ENCODE measurements around the gene NAT14. TPM values are rescaled to one million over a fixed set of nuclear protein-coding genes. Genes with fewer than 3 reads are reported as not detected.

The NAT14 gene
- total RNA-seq, 1 donor from 2014 or later: 6.0 TPM

DNA sequence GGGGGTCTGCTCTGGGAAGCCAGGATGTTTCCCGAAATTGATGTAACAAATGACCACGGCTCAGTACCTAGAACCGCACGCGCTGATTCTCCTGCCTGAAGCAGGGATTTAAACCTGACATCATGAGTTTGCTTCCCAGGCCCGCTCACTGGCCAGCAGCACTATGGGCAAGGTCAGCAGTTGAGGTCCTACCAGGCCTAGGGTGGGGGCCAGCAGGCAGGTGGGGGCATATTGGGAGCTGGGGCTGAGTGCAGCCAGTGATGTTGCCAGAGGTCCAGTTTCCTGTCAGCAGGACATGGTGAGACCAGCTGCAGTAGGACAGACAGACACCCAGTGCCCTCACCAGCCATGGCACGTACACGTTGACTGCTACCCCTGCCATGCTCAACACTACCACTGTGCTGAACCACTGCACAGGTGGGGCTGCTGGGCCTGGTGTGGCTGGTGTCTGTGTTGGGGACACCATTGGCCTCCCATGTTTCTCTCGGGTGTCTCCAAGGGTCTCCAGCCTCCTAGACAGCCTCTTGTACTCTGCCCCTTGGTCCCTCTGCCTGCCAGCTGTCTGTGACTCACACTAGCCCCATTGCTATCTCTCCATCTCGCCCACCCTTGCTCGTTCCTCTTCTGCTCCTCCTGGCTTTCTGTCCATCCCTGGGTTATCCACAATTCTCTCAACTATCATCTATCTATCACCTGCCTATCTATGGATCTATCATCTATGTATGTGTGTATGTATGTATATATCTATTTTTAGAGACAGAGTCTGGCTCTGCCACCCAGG lies 19.3 kb upstream of the NAT14 start:
- intact Hi-C loops (cut with micrococcal nuclease): loop anchor here (2.0 kb wide), 1 partner anchor 37 kb away; no protein-coding TSS in a partner anchor
- DNase-seq (no peak), ATAC-seq (no peak)

DNA sequence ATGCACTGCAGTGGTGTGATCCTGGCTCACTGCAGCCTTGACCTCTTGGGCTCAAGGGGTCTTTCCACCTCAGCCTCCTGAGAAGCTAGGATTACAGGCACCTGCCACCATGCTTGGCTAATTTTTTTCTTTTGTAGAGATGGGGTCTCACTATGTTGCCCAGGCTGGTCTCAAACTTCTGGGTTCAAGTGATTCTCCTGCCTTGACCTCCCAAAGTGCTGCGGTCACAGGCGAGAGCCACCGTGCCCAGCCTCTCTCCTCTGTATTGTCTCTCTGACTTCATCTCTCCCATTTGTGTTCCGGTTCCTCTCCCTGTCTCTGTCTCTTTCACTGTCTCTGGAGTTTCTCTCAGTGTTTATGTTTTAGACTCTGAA lies 18.8 kb upstream of the NAT14 start:
- intact Hi-C loops (cut with micrococcal nuclease): loop anchor here (2.0 kb wide), 1 partner anchor 37 kb away; no protein-coding TSS in a partner anchor
- no peak for ATAC-seq
- no peak for DNase-seq

DNA sequence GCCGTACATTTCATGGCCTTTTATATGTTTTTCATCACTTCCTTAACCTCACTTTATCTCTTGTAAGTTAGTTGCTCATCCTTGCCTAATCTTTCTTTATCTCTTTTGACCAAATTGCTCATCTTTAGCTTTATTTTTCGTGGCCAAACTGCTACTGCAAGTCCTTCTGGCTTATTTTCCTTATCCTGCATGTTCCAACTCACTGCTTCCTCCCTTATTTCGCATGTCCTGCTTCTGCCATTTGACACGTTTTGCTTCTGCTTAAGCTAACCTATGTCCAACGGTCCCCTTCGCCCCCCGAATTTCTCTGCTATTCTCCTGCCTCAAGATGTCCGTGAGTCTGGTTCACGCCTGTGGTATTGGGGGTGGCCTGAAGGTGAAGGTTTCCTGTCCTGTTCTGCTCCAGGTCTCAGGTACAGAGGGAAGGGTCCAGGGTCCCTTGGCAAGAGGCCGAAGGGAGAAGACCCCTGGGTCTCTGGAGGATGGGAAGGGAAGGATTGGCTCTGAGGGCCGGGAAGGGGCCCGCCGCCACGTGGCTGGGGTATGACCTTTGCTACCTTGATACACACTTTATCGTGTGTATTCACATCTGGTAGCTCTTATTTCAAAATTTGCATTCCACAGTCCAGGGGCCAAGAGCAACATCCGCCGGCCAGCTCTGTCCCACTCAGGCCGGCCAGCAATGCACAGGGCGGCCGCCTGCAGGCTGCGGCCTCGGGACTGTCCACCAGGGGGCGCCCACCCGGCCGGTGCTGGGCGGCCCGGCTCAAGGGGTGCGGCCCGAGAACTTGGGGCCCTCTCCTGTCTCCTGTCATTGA lies 17.5 kb upstream of the NAT14 start:
- peak; percentile 86 for DNase-seq
- ATAC-seq: peak; percentile 87
- intact Hi-C loops (cut with micrococcal nuclease): loop anchor here (2.0 kb wide), 1 partner anchor 35 kb away; no protein-coding TSS in a partner anchor

DNA sequence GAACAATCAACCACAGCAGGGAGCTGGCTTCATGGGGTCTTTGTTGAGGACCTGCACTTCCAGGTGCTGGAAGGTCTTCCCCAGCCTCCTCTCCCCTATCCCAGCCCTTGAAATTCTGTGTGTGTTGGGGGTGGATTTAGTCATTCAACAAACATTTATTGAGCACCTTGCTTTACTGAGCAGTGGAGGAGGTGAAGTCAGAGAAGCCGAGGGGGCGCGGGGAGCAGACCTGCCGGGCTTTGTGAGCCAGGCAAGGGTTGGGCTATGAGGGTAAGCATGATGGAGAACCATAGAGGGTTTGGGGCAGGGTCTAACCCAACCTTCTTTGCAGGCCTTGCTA lies 17.0 kb upstream of the NAT14 start:
- no peak for DNase-seq
- no peak for ATAC-seq
- intact Hi-C loops (cut with micrococcal nuclease): no loop called here

DNA sequence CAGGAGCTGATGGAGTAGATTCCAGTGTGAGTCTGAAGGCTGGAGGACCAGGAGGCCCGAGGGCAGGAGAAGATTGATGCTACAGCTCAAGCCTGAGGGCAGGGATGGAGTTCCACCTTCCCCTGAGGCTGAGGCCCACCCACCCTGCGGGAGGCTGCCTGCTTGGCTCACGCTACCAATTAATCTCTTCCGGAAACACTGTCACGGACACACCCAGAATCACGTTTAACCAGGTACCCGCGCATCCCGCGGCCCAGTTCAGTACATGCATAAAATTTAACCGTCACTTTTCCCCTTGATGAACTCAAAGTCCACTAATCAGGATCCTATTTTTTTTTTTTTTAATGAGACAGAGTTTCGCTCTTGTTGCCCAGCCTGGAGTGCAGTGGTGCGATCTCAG lies 13.7 kb upstream of the NAT14 start:
- intact Hi-C loops (cut with micrococcal nuclease): no loop called here
- DNase-seq (no peak), ATAC-seq (no peak)

DNA sequence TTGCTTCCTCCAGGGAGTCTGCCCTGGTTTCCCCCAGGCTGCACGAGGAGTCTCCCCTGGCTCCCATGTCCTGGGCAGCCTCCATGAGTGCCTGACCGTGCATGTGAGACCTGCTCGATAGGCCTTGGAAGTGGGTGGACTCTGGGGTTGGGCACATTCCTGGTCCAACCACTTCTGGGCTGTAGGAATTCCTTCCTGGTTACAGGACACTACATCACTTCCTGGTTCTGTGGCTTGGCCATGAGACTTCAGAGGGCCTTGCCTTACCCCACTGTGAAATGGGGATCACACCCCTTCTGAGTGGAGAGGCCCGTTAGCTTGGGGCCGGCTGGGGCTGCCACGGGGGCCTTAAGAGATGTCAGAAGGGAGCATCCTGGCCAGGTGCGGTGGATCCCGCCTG lies 12.5 kb upstream of the NAT14 start:
- intact Hi-C loops (cut with micrococcal nuclease): no loop called here
- no peak for DNase-seq
- ATAC-seq: no peak

DNA sequence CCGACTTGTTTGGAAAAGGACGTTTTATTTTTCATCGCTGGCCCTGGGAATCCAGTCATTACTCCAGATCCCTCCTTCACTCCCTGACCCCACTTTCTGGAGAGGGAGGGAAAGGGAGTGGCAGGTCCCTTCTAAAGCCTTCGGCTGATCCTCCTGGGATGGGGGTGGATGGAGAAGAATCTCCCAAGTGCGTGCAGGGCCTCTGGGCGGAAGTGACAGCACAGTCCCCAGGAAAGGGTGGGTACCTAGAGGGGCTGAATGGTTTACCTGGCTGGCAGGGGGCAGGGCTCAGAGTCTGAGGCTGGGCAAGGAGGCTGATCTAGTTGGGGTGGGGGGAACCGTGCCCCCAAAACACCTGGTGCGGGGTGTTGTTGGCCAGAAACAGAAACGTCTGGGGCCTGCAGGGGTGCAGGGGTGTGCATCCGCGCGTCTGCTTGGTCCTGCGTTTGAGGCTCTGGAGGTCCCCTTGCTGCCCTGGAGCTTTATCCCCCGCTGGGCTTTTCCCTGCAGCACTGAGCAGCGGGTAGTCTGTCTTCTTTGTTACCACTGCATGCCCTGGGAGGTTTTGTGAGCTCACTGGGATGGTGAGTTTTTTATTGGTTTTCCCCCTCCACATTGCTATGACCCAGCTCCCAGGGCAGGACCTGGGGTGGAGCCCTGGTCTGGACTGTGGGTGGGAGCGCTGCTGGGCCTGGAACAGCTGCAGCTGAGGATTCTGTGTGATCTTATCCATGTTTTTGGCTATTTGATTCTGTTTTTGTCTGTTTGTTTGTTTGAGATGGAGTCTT lies 11.6 kb upstream of the NAT14 start:
- peak; percentile 20 for DNase-seq
- ATAC-seq: no peak
- intact Hi-C loops (cut with micrococcal nuclease): no loop called here

DNA sequence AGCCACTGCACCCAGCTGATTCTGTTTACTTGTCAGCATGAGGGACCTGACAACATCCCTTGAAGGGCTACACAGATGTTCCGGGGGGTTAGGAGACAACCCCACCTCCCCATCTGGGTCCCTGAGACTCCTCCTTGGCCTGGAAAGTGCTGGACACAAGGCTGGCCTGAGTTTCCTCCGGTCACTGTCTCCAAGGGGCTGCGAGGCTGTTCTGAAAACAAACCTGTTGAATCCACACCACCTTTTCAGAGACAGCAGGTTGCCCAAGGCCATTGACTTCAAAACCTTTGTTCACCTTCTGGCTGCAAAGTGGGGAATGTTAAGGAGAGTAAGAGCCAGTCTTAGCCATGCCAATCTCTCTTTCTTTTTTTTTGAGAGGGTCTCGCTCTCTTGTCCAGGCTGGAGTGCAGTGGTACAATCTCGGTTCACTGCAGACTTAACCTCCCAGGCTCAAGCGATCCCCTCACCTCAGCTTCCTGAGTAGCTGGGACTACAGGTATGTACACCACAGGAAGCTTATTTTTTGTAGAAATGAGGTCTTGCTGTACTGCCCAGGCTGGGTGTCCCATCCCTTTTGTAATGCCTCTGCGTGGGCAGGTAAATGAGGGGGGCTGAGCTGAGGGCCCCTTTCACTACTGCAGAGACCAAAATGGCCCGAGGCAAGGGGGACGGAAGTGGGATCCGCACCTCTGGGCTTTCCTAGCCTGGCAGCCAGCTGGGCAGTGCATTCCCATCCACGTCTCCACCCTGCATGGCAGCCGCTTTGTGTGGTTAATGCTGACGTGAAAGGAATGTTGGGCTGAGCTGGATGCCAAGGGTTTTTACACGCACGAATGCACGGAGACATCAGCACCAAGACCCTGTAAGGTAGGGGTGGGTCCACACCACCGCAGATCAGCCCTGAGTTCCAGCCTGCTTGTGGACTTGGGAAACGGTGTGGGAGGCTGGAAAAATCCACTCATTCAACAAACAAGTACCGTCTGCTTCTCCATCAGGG lies 10.4 kb upstream of the NAT14 start:
- intact Hi-C loops (cut with micrococcal nuclease): no loop called here
- ATAC-seq: no peak
- DNase-seq: no peak

DNA sequence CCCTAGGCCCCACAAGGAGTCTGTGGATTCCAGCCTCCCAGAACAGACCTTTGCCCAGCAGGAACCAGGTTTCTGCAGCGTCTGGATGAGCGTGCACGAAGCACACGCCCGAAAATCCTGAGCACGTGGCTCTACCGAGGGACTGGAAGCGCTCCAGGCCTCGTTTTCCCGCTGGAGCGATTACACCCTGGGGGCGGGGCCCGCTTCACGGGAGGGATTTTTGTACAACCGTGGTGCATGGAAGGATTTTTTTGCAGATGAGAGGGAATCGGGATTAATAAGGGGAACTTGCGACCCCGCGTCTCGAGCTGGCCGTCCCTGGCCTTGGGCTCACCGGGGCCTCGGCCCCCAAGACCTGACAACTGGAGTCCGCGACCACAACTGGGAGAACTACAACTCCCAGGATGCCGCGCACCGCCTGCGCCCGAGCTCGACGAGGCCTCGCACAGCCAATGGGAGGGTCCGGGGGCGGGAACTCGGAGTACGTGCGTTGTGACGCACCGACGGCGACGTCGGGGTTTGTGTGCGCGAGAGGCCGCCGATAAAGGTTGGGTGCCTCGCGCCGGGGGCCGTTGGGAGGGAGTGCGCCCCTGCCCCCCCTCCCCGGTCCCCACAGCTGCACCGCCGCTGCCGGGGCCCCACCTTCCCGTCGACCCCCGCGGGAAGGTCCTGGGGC lies 8.8 kb upstream of the NAT14 start, which contains the start of gene ZNF628:
Gene ZNF628, plus strand, starts transcription at position 518 of the 676 bp plus-strand sequence. CDS start 3,294 bp downstream, outside the sequence.
- intact Hi-C loops (cut with micrococcal nuclease): no loop called here
- DNase-seq (peak; percentile 99), ATAC-seq (peak; percentile 97)

DNA sequence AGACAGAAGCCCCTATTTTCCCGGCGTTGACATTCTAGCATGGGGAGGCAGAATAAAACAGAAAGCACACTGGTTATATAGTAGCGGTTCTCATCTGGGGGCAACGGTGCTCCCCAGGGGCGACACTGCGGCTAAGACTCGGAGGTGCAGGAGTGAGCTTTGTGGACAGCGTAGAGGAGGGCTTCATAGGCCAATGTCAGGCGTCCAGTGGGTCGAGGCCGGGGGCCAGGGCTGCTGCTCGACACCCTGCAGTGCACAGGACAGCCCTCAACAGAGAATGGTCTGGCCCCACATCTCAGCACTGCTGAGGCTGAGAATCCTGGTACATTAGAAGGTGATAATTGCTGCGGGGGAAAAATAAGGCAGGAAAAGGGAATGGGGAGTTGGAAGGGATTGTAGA lies 7.1 kb upstream of the NAT14 start:
- ATAC-seq (no peak), DNase-seq (no peak)
- intact Hi-C loops (cut with micrococcal nuclease): no loop called here

DNA sequence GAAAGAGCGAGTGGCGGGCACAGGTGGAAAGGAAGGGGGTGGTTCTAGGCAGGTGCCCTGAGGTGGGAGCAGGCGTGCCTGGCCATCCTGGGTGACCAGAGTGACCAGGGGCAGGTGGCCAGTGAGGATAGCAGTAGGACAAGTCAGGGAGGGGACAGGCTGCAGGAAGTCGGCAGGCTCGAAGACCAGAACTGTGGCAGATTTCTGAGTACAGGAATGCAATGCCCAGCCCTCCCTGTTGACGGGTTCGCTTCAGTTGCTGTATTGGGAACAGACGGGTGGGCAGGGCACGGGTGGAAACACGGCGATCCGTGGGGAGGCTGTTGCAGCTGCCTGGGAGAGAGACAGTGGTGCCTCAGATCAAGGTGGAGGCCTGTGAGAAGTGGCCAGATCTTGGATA lies 6.6 kb upstream of the NAT14 start:
- DNase-seq (no peak), ATAC-seq (no peak)
- intact Hi-C loops (cut with micrococcal nuclease): no loop called here

DNA sequence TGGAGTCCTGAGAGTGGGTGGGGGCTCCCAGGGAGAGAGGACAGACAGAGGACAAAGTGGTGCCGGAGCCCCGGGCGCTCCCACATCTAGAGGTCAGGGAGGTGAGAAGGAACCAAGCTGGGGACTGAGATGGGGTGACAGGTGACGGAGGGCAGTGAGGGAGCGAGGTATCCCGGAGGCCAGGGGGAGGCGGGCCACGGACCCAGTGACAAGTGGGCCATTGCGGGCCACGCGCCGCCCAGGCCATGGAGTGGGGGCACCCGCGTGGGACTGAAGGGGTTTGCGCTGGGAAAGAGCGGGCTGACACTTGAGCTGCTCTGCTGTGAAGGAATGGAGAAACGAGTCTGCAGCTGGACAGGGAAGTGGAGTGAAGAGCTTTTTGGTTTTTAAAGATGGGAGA lies 5.9 kb upstream of the NAT14 start:
- intact Hi-C loops (cut with micrococcal nuclease): no loop called here
- ATAC-seq (no peak), DNase-seq (no peak)

DNA sequence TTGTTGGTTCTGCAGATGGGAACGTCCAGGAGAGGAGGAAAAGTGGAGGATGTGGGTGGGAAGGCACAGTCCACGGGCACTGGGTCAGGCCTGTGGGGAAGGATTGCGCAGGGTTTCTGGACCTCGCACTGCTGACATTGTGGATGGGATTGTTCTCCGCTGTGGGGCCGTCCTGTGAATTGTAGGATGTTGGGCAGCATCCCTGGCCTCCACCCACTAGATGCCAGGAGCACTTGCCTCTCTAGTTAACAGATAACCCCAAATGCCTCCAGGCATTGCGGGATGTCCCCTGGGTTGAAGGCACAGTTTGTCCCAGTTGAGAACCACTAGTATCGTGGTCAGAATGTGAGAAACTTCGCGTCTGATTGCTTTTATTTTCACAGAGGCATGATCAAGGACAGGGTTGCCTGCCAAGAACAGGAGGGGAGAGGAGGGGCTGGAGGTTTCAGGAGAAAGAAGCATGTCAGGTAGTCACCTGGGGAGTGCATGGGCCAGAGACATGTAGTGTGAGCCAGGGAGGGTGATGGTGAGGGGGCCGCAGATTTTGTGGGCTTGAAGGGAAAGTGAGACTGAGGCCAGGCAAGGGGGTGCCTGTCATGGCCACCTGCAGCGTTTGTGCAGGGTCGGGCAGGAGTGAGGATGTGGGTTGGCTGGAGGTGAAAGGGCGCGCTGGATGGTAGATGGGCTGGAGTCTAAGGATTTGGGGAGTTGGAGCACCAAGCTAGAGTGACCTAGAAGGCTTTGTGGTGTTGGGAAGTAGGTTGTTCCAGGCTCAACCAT lies 5.3 kb upstream of the NAT14 start:
- ATAC-seq: no peak
- DNase-seq: no peak
- intact Hi-C loops (cut with micrococcal nuclease): no loop called here

DNA sequence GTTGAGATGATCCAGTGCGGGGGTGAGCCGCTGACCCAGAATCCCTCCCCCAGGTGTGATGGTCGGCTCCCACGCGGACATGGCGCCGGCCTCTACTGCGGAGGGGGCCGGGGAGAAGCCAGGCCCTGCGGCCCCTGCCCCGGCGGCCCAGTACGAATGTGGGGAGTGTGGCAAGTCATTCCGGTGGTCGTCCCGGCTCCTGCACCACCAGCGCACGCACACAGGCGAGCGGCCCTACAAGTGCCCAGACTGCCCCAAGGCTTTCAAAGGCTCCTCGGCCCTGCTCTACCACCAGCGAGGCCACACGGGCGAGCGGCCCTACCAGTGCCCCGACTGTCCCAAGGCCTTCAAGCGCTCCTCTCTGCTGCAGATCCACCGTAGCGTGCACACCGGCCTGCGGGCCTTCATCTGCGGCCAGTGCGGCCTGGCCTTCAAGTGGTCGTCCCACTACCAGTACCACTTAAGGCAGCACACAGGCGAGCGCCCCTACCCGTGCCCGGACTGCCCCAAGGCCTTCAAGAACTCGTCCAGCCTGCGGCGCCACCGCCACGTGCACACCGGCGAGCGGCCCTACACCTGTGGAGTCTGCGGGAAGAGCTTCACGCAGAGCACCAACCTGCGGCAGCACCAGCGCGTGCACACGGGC lies 3.7 kb upstream of the NAT14 start:
- ATAC-seq: no peak
- intact Hi-C loops (cut with micrococcal nuclease): no loop called here

DNA sequence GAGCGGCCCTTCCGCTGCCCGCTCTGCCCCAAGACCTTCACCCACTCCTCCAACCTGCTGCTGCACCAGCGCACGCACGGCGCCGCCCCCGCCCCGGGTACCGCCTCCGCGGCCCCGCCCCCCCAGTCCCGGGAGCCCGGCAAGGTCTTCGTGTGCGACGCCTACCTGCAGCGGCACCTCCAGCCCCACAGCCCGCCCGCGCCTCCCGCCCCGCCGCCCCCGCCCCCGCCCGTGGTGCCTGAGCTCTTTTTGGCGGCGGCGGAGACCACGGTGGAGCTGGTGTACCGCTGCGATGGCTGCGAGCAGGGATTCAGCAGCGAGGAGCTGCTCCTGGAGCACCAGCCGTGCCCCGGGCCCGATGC lies 3.2 kb upstream of the NAT14 start:
- intact Hi-C loops (cut with micrococcal nuclease): no loop called here
- no peak for DNase-seq
- no peak for ATAC-seq

More for the DNA sequence above, 3.7 kb upstream of the NAT14 start:
- no peak for DNase-seq

DNA sequence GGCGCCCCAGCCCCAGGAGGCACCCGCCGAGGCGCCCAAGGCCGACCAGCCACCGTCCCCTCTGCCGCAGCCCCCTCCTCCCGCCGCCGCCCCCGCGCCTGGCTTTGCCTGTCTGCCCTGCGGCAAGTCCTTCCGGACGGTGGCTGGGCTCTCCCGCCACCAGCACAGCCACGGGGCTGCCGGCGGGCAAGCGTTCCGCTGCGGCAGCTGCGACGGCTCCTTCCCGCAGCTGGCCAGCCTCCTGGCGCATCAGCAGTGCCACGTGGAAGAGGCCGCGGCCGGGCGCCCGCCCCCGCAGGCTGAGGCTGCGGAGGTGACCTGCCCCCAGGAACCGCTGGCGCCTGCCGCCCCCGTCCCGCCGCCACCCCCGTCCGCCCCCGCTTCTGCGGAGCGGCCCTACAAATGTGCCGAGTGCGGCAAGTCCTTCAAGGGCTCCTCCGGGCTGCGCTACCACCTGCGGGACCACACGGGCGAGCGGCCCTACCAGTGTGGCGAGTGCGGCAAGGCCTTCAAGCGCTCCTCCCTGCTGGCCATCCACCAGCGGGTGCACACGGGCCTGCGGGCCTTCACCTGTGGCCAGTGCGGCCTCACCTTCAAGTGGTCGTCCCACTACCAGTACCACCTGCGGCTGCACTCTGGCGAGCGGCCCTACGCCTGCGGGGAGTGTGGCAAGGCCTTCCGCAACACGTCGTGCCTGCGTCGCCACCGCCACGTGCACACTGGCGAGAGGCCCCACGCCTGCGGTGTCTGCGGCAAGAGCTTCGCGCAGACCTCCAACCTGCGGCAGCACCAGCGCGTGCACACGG lies 2.6 kb upstream of the NAT14 start:
- DNase-seq (no peak), ATAC-seq (no peak)
- intact Hi-C loops (cut with micrococcal nuclease): no loop called here
